Measurements from ENCODE around the gene ZC3H7B. TPM values are rescaled to one million over a fixed set of nuclear protein-coding genes. Genes with fewer than 3 reads are reported as not detected.
"Not testable (repeated sequence)": the region's sequence is repeated elsewhere in the genome, so short reads cannot be mapped to it uniquely, and the experiment has no call there.

ZC3H7B gene
- total RNA-seq, 1 experiment from 2014 or later, result 42.0 TPM

DNA sequence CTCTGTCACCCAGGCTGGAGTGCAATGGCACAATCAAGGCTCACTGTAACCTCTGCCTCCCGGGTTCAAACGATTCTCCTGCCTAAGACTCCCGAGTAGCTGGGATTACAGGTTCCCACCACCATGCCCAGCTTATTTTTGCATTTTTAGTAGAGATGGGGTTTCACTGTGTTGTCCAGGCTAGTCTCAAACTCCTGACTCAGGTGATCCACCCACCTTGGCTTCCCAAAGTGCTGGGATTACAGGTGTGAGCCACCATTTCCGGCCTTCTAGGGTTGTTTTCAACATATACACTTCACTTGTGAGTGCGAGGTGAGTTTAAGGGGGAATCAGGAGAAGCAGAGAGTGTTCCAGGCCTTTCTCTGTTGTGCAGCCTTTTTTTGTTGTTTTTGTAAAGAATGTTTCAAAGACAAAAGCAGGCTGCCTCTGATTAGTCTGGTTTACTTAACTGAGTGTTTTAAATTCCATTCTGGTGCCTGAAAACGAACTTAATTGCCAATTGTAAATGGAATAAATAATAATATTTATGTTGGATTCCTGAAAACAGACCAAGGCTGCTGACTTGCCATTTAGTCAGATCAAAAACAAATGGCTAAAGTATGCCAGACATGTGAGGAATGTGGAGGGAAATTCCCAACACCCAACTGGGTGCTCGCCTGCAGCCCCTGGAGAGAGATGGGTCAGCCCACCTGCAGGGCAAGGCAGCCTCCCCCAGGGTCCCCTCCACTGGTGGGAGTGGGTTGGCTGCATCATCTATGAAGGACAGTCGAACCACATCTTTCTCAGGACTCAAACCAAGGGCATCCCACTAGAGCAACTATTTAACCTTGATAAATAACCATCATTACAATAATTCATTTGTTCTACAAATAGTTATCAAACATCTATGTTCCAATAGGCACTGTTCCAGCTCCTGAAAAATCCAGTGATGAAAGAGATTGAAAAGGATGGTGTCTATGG lies 10.8 kb upstream of the ZC3H7B start:
- peak overlapping the region; percentile 64 for H2AFZ ChIP-seq (ENCODE audit: low read depth, low read length, poor library complexity, severe bottlenecking)
- no peaks in the 10 kb centered on the region for H3K9me3 ChIP-seq (ENCODE audit: control insufficient read depth in 1 of 2, insufficient read depth in 1 of 2, low read depth in 1 of 2, low read length in 2 of 2)
- ATAC-seq (no peak), DNase-seq (ENCODE audit: low read depth, low spot score) (no peak)
- H4K20me1 ChIP-seq (ENCODE audit: insufficient read depth), result no peaks in the 10 kb centered on the region
- ChIA-PET CTCF (no interaction called here), RAD21 (ENCODE audit: low non-redundant PET in 1 of 2, low total read pairs in 2 of 2, uncharacterized antibody in 2 of 2, unreplicated experiment in 2 of 2) (no interaction called here), POLR2A (no interaction called here)
- no peaks in the 10 kb centered on the region for H3K36me3 ChIP-seq (ENCODE audit: control insufficient read depth in 1 of 2, insufficient read depth in 2 of 2, low read length in 2 of 2)
- no TSS peak for BruUV-seq (replicated peaks)
- peak overlapping the region; percentile 39 for H3K4me2 ChIP-seq (ENCODE audit: low read length)
- H3K9me2 ChIP-seq (ENCODE audit: insufficient read depth), result no peaks in the 10 kb centered on the region
- peak overlapping the region; percentile 13; the same call in 1 of the 2 replicates for H3K9ac ChIP-seq (ENCODE audit: low read length)
- H3K27ac ChIP-seq (ENCODE audit: low read depth, low read length), result peak overlapping the region; percentile 42; the same call in 1 of the 2 replicates
- intact Hi-C loops (cut with micrococcal nuclease), result no loop called here
- no peaks in the 10 kb centered on the region for H3K27me3 ChIP-seq (ENCODE audit: insufficient read depth, low read length)
- no peak overlapping the region for H3K4me3 ChIP-seq (replicated peaks in 1 of 2; ENCODE audit: low read depth in 1 of 2, low read length in 2 of 2)
- H3K79me2 ChIP-seq (ENCODE audit: insufficient read depth, low read length), result peaks cover 3% of the 10 kb centered on the region; the same call in 1 of the 2 replicates
- peak; percentile 31; the same call in 1 of the 2 replicates for TF ChIP-seq FOSL1 (IDR thresholded peaks at IDR 0.05; ENCODE audit: low read depth)
- TF ChIP-seq ELF1 (IDR thresholded peaks at IDR 0.05; ENCODE audit: borderline replicate concordance, low read depth), result no peak
- H3K4me1 ChIP-seq (ENCODE audit: control insufficient read depth in 1 of 2, insufficient read depth in 2 of 2, low read length in 2 of 2), result peaks cover 42 to 59% of the 10 kb centered on the region in 2 experiments

DNA sequence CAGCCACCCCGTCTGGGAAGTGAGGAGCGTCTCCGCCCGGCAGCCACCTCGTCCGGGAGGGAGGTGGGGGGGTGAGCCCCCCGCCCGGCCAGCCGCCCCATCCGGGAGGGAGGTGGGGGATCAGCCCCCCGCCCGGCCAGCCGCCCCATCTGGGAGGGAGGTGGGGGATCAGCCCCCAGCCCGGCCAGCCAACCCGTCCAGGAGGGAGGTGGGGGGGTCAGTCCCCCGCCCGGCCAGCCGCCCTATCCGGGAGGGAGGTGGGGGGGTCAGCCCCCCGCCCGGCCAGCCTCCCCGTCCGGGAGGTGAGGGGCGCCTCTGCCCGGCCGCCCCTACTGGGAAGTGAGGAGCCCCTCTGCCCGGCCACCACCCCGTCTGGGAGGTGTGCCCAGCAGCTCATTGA lies 6.5 kb upstream of the ZC3H7B start:
- H3K79me2 ChIP-seq (ENCODE audit: insufficient read depth, low read length); H2AFZ ChIP-seq (ENCODE audit: low read depth, low read length, poor library complexity, severe bottlenecking); DNase-seq (ENCODE audit: low read depth, low spot score); H3K27me3 ChIP-seq (ENCODE audit: insufficient read depth, low read length); ATAC-seq; H3K4me3 ChIP-seq (replicated peaks in 1 of 2; ENCODE audit: low read depth in 1 of 2, low read length in 2 of 2); CTCF ChIA-PET; H3K4me2 ChIP-seq (ENCODE audit: low read length); H3K9me2 ChIP-seq (ENCODE audit: insufficient read depth); BruUV-seq (replicated peaks); intact Hi-C loops (cut with micrococcal nuclease); POLR2A ChIA-PET; H3K27ac ChIP-seq (ENCODE audit: low read depth, low read length); H3K9ac ChIP-seq (ENCODE audit: low read length); H3K9me3 ChIP-seq (ENCODE audit: control insufficient read depth in 1 of 2, insufficient read depth in 1 of 2, low read depth in 1 of 2, low read length in 2 of 2); H3K36me3 ChIP-seq (ENCODE audit: control insufficient read depth in 1 of 2, insufficient read depth in 2 of 2, low read length in 2 of 2); RAD21 ChIA-PET (ENCODE audit: low non-redundant PET in 1 of 2, low total read pairs in 2 of 2, uncharacterized antibody in 2 of 2, unreplicated experiment in 2 of 2); H4K20me1 ChIP-seq (ENCODE audit: insufficient read depth): not testable (repeated sequence)
- H3K4me1 ChIP-seq (ENCODE audit: control insufficient read depth in 1 of 2, insufficient read depth in 2 of 2, low read length in 2 of 2), result peaks cover 18 to 26% of the 10 kb centered on the region in 2 experiments

Data from HCT116 (cell line).